ENCODE data around the gene PPA1. TPM values are rescaled to one million over a fixed set of nuclear protein-coding genes. Genes with fewer than 3 reads are reported as not detected.
"Not testable (repeated sequence)": the region's sequence is repeated elsewhere in the genome, so short reads cannot be mapped to it uniquely, and the experiment has no call there.

PPA1 gene
- total RNA-seq, 1 donor = 219 TPM

DNA sequence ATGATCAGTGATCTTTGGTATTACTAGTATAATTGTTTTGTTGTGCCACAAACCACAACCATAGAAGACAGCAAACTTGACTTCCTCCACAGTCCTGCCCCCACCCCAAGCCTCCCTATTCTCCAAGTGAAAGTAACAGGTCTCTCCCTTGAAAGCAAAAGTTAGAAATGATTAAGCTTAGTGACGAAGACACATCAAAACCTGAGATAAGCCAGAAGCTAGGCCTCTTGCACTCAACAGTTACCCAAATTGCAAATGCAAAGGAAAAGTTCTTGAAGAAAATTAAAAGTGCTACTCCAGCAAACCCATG, 70.4 kb downstream of the PPA1 start:
- peaks cover 78% of the 10 kb centered on the region for H3K36me3 ChIP-seq (ENCODE audit: insufficient read depth, low read length)

DNA sequence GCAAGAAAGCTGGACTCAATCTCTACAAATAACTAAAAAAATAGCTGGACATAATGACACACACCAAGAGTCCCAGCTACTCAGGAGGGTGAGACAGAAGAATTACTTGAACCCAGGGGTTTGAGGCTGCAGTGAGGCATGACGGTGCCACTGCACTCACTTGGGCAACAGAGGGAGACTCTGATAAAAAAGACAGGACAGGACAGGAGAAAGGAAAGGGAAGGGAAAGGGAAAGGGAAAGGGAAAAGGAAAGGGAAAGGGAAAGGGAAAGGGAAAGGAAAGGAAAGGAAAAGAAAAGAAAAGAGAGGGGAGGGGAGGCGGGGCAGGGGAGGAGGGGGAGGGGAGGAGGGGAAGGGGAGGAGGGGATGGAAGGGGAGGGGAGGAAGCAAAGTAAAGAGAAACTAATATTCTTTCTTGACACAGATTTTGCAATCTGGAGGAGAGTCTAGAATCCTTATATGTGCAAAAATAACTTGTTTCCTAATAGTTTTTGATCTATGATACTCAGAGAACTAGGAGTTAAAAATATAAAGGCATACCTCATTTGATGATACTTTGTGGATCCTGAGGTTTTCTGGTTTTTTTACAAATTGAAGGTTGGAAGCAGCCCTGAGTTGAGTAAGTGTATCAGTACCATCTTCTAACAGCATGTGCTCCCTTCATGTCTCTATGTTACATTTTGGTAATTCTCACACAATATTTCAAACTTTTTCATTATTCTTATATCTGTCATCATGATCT, 70.9 kb downstream of the PPA1 start:
- H3K4me1 ChIP-seq (ENCODE audit: insufficient read depth, low read length) = peaks cover 46% of the 10 kb centered on the region
- peak overlapping the region; percentile 3 for H3K27ac ChIP-seq (ENCODE audit: low read depth, low read length)
- H3K4me3 ChIP-seq (ENCODE audit: insufficient read depth, low read length) = no peak overlapping the region
- peaks cover 85% of the 10 kb centered on the region for H4K20me1 ChIP-seq (ENCODE audit: insufficient read depth, low read length)
- no peaks in the 10 kb centered on the region for H3K27me3 ChIP-seq (ENCODE audit: insufficient read depth, low read length)
- no peaks in the 10 kb centered on the region for H3K9me3 ChIP-seq (ENCODE audit: low read depth, low read length)
- DNase-seq (ENCODE audit: insufficient read length, low spot score, missing footprints) = no peak
- TF ChIP-seq, protein P1, sequence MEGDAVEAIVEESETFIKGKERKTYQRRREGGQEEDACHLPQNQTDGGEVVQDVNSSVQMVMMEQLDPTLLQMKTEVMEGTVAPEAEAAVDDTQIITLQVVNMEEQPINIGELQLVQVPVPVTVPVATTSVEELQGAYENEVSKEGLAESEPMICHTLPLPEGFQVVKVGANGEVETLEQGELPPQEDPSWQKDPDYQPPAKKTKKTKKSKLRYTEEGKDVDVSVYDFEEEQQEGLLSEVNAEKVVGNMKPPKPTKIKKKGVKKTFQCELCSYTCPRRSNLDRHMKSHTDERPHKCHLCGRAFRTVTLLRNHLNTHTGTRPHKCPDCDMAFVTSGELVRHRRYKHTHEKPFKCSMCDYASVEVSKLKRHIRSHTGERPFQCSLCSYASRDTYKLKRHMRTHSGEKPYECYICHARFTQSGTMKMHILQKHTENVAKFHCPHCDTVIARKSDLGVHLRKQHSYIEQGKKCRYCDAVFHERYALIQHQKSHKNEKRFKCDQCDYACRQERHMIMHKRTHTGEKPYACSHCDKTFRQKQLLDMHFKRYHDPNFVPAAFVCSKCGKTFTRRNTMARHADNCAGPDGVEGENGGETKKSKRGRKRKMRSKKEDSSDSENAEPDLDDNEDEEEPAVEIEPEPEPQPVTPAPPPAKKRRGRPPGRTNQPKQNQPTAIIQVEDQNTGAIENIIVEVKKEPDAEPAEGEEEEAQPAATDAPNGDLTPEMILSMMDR (IDR thresholded peaks at IDR 0.05; ENCODE audit: extremely low read depth, low read depth, low read length) = no peak
- peak overlapping the region; percentile 39 for H3K4me2 ChIP-seq (ENCODE audit: insufficient read depth, low read length)
- H3K36me3 ChIP-seq (ENCODE audit: insufficient read depth, low read length) = peaks cover 83% of the 10 kb centered on the region
- H2AFZ ChIP-seq (ENCODE audit: low read length) = no peak overlapping the region
- H3K79me2 ChIP-seq (ENCODE audit: insufficient read depth, low read length) = peaks cover 94% of the 10 kb centered on the region

More for the DNA sequence above, 70.4 kb downstream of the PPA1 start:
- DNase-seq (ENCODE audit: insufficient read length, low spot score, missing footprints) = no peak
- H3K4me2 ChIP-seq (ENCODE audit: insufficient read depth, low read length) = peak overlapping the region; percentile 39
- no peak overlapping the region for H3K4me3 ChIP-seq (ENCODE audit: insufficient read depth, low read length)
- no peaks in the 10 kb centered on the region for H3K27me3 ChIP-seq (ENCODE audit: insufficient read depth, low read length)
- peaks cover 86% of the 10 kb centered on the region for H4K20me1 ChIP-seq (ENCODE audit: insufficient read depth, low read length)
- peaks cover 49% of the 10 kb centered on the region for H3K4me1 ChIP-seq (ENCODE audit: insufficient read depth, low read length)
- H3K27ac ChIP-seq (ENCODE audit: low read depth, low read length) = no peak overlapping the region
- H2AFZ ChIP-seq (ENCODE audit: low read length) = no peak overlapping the region
- H3K9me3 ChIP-seq (ENCODE audit: low read depth, low read length) = no peaks in the 10 kb centered on the region
- peaks cover 95% of the 10 kb centered on the region for H3K79me2 ChIP-seq (ENCODE audit: insufficient read depth, low read length)
- TF ChIP-seq, protein P1 (IDR thresholded peaks at IDR 0.05; ENCODE audit: extremely low read depth, low read depth, low read length) = no peak

DNA sequence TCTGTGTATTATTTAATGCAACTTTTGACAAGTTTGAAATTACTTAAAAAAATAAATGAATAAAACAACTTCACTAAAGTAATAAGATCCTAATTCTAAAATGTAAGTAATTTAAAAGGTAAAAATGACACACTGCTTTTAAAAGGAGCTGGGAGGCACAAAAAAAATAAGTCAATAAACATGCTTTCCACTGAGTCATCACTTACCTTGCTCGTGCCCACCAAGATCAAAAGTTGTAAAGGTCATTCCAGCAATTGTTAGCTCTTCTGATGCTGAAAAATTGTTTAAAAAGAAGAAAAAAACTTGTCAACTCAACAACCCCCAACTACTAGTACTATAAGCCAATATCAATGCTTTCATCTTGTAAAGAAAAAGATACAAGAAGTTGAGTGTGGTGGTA, 72.4 kb downstream of the PPA1 start:
- Histone ChIP-seq H3K9me3 (ENCODE audit: low read depth, low read length) (no peaks in the 10 kb centered on the region), H3K27me3 (ENCODE audit: insufficient read depth, low read length) (no peaks in the 10 kb centered on the region), H2AFZ (ENCODE audit: low read length) (no peak overlapping the region), H3K79me2 (ENCODE audit: insufficient read depth, low read length) (peaks cover 94% of the 10 kb centered on the region), H3K4me1 (ENCODE audit: insufficient read depth, low read length) (peaks cover 39% of the 10 kb centered on the region), H3K27ac (ENCODE audit: low read depth, low read length) (peak overlapping the region; percentile 3), H4K20me1 (ENCODE audit: insufficient read depth, low read length) (peaks cover 70% of the 10 kb centered on the region), H3K36me3 (ENCODE audit: insufficient read depth, low read length) (peaks cover 83% of the 10 kb centered on the region), H3K4me2 (ENCODE audit: insufficient read depth, low read length) (no peak overlapping the region), H3K4me3 (ENCODE audit: insufficient read depth, low read length) (no peak overlapping the region)
- TF ChIP-seq, protein P1 (IDR thresholded peaks at IDR 0.05; ENCODE audit: extremely low read depth, low read depth, low read length) = no peak
- no peak for DNase-seq (ENCODE audit: insufficient read length, low spot score, missing footprints)

DNA sequence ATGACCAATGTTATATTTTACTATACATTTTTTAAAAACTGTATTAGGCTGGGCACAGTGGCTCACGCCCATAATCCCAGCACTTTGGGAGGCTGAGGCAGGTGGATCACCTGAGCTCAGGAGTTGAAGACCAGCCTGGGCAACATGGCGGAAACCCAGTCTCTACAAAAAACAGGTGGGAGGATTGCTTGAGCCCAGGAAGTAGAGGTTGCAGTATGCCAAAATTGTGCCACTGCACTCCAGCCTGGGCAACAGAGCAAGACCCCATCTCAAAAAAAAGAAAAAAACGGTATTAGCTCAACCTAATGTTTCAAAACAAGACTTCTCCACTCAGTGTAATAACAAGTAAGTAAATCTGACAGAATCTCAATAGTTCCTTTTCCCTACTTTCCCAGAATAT, 73.9 kb downstream of the PPA1 start:
- not testable (repeated sequence) for H2AFZ ChIP-seq (ENCODE audit: low read length); DNase-seq (ENCODE audit: insufficient read length, low spot score, missing footprints); H3K27me3 ChIP-seq (ENCODE audit: insufficient read depth, low read length); H3K9me3 ChIP-seq (ENCODE audit: low read depth, low read length); H3K4me3 ChIP-seq (ENCODE audit: insufficient read depth, low read length); H3K4me2 ChIP-seq (ENCODE audit: insufficient read depth, low read length)
- Histone ChIP-seq H3K4me1 (ENCODE audit: insufficient read depth, low read length) (peaks cover 33% of the 10 kb centered on the region), H3K27ac (ENCODE audit: low read depth, low read length) (peak overlapping the region; percentile 11), H3K36me3 (ENCODE audit: insufficient read depth, low read length) (peaks cover 85% of the 10 kb centered on the region), H3K79me2 (ENCODE audit: insufficient read depth, low read length) (peaks cover 93% of the 10 kb centered on the region), H4K20me1 (ENCODE audit: insufficient read depth, low read length) (peaks cover 70% of the 10 kb centered on the region)
